Gastroesophageal sphincter (tissue), 3 donors: ENCODE data around the gene MTCL1.

Source experiments
- CTCF ChIP-seq, 4 experiments: fragments of 200-600 bp in 2 of 4; fragments of 450-650 bp in 2 of 4; sonication (generic) in 1 of 4; IDR thresholded peaks; one replicate each; pipeline ENCODE4 v1.5.1; 2017 to 2019; ENCODE audit warnings: antibody characterized with exemption in 4 of 4, mild to moderate bottlenecking in 2 of 4, moderate library complexity in 2 of 4
- EP300 ChIP-seq: sonication (generic); formaldehyde crosslinking; IDR thresholded peaks from one replicate; pipeline ENCODE4 v1.6.1; 2017; ENCODE audit warnings: antibody characterized with exemption, mild to moderate bottlenecking
- POLR2A ChIP-seq, 2 donors: fragments of 450-650 bp; IDR thresholded peaks; one replicate each; pipeline ENCODE4 v1.6.1; 2017; ENCODE audit warnings: antibody characterized with exemption in 2 of 2, mild to moderate bottlenecking in 2 of 2, moderate library complexity in 1 of 2
- POLR2AphosphoS5 ChIP-seq: sonication (generic); formaldehyde crosslinking; IDR thresholded peaks from one replicate; pipeline ENCODE4 v1.6.1; 2017; ENCODE audit warnings: antibody characterized with exemption

- TF ChIP-seq CTCF (IDR thresholded peaks at IDR 0.05) (no peak), POLR2A (IDR thresholded peaks at IDR 0.05) (no peak), EP300 (no peak), POLR2AphosphoS5 (no peak)
These were observed 102.1 kb downstream of the MTCL1 start for GRCh38 chr18:8807488-8807805.
